Epithelial cell of esophagus (primary cell): ENCODE results near the gene MPRIP.
A peak's percentile ranks its signal among the peaks of the same experiment; 100 is the strongest.
"Not testable (repeated sequence)": the region's sequence is repeated elsewhere in the genome, so short reads cannot be mapped to it uniquely, and the experiment has no call there.

Experiments used
- DNase-seq: peaks from one replicate; pipeline ENCODE4 v3.0.0; 2010; ENCODE audit warnings: low read depth
- H3K4me3 ChIP-seq: 2 replicates; pipeline ENCODE4 v1.5.1; 2011; ENCODE audit warnings: mild to moderate bottlenecking, low read length, control low read depth
- TF ChIP-seq, protein P1 (sequence below): IDR thresholded peaks from 2 replicates; pipeline ENCODE4 v1.5.1; 2011; ENCODE audit warnings: low read depth, mild to moderate bottlenecking, low read length, control low read depth, inconsistent platforms; ENCODE audit not compliant: insufficient read depth; ENCODE audit errors: missing control alignments

The MPRIP gene

DNA sequence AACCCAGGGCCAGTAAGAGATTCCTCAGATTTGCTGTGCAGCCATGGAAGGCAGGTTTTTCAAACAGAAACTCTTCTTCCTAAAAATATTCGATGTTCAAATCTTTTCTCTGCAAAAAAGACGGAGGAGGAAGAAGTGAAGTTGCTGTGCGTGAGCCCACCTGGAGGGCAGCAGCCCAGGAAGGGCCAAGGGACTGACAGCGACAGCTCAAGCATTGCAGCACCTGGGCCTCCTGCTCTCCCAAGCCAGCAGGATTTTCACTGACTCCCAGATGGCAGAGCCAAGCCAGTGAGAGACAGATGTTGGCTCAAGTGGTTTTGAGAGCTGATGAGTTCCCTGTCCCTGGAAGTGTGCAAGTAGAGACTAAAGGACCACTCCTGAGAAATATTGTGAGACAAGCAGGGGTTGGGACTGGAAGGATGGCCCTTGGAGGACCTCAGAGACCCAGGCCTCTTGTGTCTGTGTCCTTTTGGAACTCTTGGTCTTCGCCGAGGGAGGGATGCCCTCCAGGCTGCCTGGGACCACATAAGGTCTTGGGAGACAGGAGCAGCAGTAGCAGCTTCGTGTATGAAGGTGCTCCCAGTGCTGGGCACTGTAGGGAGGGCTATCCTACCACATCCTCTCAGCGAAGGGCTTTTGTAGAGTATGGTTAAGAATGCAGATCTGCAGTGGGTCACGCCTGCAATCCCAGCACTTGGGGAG, 41.0 kb upstream of the MPRIP start:
- TF ChIP-seq, protein P1, sequence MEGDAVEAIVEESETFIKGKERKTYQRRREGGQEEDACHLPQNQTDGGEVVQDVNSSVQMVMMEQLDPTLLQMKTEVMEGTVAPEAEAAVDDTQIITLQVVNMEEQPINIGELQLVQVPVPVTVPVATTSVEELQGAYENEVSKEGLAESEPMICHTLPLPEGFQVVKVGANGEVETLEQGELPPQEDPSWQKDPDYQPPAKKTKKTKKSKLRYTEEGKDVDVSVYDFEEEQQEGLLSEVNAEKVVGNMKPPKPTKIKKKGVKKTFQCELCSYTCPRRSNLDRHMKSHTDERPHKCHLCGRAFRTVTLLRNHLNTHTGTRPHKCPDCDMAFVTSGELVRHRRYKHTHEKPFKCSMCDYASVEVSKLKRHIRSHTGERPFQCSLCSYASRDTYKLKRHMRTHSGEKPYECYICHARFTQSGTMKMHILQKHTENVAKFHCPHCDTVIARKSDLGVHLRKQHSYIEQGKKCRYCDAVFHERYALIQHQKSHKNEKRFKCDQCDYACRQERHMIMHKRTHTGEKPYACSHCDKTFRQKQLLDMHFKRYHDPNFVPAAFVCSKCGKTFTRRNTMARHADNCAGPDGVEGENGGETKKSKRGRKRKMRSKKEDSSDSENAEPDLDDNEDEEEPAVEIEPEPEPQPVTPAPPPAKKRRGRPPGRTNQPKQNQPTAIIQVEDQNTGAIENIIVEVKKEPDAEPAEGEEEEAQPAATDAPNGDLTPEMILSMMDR: no peak
- no peak overlapping the region for H3K4me3 ChIP-seq
- no peak for DNase-seq

DNA sequence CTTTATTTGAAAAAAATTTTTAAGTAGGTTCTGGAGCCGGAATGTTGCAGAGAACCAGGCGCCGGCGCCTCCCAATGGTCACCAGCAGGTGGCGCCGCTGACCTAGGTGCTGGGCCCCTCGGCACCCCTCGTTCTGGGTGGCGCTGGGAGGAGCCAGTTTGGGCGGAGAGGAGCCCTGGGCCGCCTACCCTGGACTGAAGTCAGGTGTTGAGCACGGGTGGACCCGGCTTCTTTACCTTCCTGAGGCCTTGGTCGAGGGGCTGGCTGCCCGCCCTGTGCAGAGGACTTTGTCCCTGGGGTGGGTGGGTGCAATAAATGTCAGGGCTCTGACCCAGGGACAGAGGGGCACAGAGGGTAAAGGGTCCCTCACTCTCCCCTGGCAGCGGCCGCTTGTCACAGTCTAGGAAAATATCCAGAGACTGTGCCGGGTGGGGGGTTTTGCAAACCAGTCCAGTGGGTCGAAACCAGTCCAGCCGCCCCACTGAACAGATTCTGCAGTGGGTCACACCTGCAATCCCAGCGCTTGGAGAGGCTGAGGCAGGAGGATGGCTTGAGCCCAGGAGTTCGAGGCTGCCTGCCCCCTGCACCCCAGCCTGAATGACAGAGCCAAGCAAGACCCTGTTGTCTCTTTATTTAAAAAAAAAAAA, 40.3 kb upstream of the MPRIP start:
- TF ChIP-seq, protein P1: peak; percentile 85
- peak; percentile 72 for DNase-seq
- no peak overlapping the region for H3K4me3 ChIP-seq

DNA sequence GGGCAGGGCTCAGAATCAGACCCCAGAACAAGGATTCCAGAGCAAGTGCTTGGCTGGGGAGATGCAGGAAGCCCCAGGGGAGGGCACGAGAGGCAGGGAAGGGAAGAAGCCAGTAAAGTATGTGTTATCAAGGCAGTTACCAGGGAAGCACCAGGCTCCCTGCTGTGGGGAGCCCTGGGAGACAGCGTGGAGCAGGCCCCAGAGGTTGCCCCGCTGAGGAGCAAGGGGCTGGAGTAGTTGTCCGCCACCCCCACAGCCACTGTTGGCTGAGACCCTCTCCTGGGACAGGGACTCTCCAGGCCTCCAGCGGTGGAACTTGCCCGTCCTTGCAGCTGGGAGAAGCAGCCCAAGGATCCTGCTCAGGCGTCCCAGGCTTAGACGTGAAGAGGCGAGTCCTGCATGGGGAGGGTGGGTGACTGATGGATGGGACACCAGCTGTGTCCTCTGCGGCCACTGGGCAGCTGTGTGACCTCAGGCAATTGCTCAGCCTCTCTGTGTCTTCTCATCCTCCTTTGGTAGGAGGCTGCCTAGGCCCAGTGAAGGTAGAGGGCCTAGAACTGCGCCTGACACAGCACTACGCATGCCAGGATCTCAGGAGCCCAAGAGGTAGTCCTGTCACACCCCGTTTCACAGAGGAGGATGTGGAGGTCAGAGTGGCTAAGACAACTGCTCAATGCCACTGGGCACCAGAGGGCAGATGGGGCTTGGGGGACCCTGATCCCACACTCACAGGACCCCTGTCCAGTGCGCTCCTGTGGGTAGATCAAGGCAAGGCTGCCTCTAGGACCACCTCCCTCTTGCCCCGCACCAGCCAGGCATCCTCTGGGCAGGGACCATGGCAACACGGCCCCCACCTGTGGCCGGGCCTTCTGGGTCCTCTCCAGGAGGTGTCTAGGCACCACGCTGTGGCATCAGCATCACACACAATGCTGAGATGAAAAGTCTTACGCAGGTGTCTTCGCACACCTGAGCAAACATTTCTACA, 39.2 kb upstream of the MPRIP start:
- H3K4me3 ChIP-seq, DNase-seq: not testable (repeated sequence)

DNA sequence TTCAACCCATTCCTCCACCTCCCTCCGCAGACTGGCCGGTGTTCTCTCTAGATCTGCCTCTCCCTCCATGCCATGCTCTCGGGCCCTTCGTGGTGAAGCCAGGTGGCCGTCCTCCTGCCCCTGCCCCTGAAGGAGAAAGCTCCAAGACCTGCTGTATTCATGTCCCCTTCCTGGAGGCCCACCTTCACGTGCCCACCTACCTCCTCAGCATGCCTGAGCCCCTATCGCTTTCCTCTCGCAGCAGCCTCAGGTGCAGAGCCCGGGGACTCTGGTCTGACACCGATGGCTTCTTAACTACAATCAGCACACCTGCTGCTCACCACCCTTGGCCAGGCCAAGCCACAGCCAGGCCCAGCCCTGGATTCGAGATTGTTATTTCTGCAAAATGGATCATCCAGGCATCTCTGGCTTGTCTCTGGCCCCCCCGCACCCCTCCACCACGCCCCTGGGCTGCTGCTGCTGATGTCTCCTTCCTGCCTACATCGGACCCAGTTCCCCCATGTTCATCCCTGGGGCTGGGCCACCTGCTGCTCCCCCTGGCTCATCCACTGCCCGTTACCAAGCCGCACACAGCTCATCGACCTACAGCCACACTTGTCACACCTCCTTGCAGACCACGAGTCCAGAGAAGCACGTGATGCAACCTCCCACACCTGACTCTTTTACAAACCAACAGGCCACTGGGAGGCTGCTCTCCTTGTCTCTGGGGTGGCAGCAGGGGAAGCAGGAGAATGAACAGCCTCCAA, 37.8 kb upstream of the MPRIP start:
- no peak overlapping the region for H3K4me3 ChIP-seq
- DNase-seq: no peak
- TF ChIP-seq, protein P1: no peak

DNA sequence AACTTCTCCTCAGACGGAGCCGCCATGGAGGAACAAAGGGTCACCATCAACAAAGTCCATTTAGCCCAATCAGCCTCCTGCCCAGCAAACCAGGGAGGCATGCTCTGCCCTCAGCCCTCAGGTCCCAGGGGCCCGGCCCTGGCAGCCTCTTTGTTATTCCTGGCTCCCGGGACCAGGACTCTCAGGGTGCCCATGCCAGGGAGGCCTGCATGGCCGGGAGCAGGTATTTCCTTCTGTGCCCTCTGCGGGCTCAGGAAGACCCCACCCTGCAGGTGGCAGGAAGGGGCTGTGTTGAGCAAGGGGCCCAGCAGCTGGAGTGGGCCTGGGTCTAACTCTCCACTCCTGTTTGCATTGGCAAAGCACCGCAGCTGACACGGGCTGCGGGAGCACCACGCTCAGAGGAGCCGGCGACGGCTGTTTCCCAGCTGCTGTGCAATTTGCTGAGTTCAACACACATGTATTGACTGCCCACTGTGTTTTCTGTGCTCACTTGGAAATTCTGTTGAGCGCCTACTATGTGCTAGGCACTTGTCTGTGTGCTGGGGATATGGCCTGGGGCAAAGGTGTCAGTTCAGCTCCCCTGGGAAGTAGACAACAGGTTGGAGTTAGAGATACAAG, 37.2 kb upstream of the MPRIP start:
- not testable (repeated sequence) for H3K4me3 ChIP-seq, DNase-seq

DNA sequence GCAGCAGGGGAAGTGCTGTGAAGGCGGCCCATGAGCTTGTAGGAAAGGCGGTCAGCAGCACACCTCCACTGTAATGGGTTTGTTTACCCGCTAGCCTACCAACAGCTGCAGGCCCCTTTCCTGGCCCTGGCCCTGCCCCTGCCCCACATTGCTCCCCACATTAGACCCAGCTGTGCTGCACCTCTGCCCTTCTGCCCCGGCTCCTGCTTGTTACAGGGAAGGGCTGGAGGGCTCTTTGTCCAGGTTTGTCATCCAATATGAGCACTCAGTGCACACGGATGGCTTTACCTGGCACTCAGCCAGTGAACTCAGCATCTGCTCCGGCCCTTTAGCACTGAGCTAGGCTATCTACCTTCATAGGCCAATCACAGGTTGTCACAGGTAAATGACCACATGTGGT, 34.4 kb upstream of the MPRIP start:
- H3K4me3 ChIP-seq, DNase-seq: not testable (repeated sequence)

DNA sequence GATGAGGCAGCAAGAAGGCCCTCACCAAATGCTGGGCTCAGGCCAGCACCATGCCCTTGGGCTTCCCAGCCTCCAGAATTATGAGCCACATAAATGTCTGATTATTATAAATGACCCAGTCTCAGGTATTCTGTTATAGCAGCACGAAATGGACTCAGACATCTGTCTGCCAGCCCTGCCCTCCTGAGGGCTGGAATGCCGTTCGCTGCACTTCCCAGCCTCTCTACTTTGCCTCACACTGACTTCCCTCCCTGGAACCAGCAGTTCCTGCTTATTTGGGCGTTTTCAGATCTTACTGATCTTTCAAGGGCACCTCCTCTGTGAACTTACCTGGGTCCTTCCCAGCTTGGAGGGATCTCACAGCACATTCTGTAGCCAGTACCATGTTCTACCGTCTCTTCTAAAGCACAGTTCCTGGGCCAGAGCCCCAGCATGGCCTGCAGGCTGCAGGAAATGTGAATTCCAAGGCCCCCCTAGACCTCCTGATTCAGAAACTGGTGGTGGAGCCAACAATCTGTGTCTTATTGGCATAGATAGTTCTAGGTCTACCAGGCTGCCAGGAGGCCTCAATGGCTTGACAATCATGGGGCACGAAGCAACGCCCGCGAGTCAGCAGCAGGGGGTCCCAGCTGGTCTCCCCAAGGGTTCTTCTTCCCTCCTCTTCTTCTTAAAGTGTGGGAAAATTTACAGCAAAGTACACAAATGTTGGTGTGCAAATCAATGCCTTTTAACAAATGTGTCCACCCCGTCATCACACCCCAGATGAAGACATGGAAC, 33.4 kb upstream of the MPRIP start:
- not testable (repeated sequence) for DNase-seq, H3K4me3 ChIP-seq

DNA sequence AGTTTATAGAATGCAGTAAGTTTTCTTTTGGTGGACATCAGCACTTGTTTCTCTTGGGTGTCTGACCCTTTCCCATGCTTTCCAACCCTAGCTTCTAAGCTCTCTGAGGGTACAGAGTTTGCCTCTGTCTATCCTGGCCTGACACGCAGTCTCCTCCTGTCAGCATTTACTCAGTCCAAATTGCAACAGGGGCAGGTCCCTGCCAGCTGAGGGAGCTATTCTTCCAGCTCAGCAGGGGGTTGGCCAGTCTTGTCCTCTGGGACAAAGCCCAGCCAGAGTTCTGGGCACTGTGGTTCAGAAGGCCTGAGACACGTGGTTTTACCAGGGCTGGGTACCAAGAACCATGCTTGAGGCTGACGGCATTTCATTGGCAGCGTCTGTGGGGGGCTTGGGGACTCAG, 32.3 kb upstream of the MPRIP start:
- not testable (repeated sequence) for DNase-seq, H3K4me3 ChIP-seq

DNA sequence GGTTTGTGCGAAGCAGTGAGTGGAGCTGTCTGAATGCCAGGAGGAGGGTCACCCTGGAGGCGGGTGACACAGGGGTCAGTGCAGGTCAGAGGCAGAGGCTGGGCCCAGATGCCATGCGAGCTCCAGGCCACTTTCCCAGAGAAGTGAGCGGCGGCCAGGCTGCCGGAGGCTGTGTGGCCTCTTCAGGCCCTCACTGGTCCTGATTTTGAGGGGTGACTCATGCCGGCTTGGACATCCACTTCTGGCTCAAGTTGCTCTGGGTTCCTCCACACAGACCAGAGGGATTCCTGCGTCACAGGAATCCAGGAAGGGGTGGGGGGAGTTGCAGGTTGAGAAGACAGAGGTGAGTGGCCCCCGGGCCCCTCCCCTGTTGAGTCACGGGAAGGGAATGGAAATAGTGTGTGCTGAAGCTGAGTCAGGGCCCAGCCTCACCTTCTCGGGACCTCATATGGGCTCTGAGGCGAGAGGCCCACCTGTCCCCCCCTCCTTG, 31.7 kb upstream of the MPRIP start:
- not testable (repeated sequence) for H3K4me3 ChIP-seq, DNase-seq

DNA sequence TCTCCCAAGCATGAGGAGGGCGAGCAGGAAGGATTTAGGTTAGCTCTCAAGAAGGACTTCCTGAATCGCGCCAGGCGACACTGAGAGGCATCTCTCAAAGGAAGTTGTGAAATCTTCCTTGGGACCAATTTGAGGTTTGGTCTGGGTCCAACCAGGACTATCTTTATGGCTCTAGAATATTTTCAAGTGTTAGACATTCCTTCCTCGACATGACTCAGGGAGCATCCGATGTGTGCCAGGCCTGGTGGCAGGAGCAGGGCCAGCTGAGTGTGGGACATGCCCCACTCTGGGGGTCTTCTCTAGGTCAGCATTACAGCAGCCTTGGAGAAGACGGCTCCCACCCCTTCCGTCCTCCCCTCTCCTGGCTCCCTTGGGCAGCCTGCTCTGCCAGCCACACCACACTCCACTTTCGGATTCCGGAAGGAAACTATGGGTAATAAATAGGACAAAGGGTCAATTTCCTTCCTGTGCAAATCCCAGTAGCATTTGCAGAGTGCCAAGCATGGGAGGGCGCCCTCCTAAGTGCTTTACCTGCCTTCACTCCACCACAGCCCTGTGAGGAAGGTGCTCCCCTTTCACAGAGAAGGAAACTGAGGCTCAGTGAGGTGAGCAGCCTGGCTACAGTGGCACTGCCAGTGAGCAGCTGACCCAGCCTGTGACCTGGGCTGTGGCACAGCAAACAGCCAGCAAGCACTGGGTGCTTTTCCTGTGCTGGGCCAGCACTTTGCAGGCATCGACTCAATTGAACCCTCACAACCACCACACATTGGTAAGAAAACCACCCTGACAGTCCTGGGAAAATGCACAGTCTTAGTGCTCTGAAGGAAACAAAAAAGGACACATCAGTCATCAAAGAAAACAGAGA, 31.0 kb upstream of the MPRIP start:
- not testable (repeated sequence) for H3K4me3 ChIP-seq
- DNase-seq: peak; percentile 62

DNA sequence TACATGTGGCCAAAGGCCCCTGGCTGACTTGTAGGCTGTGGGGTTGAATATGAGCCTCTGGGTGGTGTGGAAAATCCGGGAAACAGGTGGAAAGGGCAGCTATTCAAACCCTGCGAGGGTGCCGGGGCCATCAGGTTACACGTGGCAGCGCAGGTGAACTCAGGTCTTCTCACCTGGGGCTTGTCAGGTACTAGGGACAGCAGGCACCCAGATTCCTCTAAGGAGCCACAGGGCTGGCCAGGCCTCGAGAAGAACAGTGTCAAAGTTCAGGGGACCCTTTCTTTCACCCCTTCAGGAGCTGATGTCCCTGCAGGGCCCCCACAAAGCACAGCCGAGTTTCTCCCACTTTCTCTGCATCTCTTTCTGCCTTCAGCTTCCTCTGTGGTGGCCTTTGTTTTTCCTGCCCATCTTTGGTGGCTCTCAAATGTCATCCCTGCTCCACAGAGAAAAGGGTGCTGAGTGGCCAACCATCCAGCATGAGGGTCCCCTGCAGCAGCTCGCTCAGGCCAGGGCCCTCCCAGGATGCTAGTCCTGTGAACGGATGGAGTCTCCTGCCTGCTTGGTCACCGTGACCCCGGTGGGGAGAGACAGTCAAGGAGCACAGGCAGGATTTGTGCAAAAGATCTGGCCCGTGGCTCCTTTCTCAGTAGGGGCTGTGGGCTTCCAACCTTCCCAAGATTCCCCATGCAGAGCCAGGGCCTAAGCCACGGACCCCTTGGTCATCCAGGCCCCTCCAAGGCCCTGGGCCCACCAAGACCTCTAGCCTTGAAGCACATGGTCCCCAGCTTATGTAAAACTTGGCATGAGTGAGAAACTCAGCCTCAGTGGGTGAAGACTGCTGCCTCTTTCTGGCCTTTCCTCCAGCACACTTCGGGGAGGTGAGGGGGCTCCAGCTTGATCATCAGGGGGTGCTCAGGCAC, 28.2 kb upstream of the MPRIP start:
- DNase-seq, H3K4me3 ChIP-seq: not testable (repeated sequence)
